MM.1S (cell line): ENCODE results near the gene LYZL1.
"Not testable (repeated sequence)": the region's sequence is repeated elsewhere in the genome, so short reads cannot be mapped to it uniquely, and the experiment has no call there.

Experiments used
- CTCF ChIP-seq: fragments of 300-600 bp; sonication (generic); IDR thresholded peaks from 2 replicates; pipeline ENCODE4 v1.5.1; 2016; ENCODE audit warnings: antibody characterized with exemption, low read length, mixed read lengths
- EZH2phosphoT487 ChIP-seq: fragments of 300-600 bp; sonication (generic); IDR thresholded peaks from 2 replicates; pipeline ENCODE4 v1.6.1; 2018; ENCODE audit warnings: antibody characterized with exemption, low read length

GRCh38 chr10:29318141-29319071, 29.5 kb downstream of the LYZL1 start:
- TF ChIP-seq EZH2phosphoT487, CTCF: not testable (repeated sequence)
